Kidney (tissue), 14 donors: ENCODE results near the gene SGCD. TPM values are rescaled to one million over a fixed set of nuclear protein-coding genes. Genes with fewer than 3 reads are reported as not detected.

Source experiments
- DNase-seq, 5 donors: peaks; one replicate each; pipeline ENCODE4 v3.0.0-alpha.2; 2013 to 2020
- FAIRE-seq: peaks from 2 replicates; lab custom pipeline; 2012; peaks lifted over from hg19 to GRCh38; lab: Jason Lieb, UNC
- H3K27ac ChIP-seq, 2 donors: one replicate each; pipeline ENCODE4 v1.7.0; 2013; ENCODE audit warnings: low read depth in 2 of 2, low read length in 2 of 2, inconsistent platforms in 1 of 2
- H3K27me3 ChIP-seq: one replicate; pipeline ENCODE4 v1.7.1; 2013; ENCODE audit warnings: low read length, inconsistent platforms; ENCODE audit not compliant: control insufficient read depth, insufficient read depth
- H3K36me3 ChIP-seq, 3 donors: one replicate each; pipeline versions ENCODE4 v1.7.0 to v1.7.1; 2013; ENCODE audit warnings: low read length in 3 of 3, control low read depth in 1 of 3, inconsistent platforms in 1 of 3; ENCODE audit not compliant: insufficient read depth in 3 of 3, control insufficient read depth in 2 of 3
- H3K4me1 ChIP-seq, 3 donors: one replicate each; pipeline versions ENCODE4 v1.7.0 to v1.7.1; 2013; ENCODE audit warnings: low read length in 3 of 3, inconsistent platforms in 1 of 3, low read depth in 1 of 3; ENCODE audit not compliant: control insufficient read depth in 2 of 3, insufficient read depth in 2 of 3
- H3K4me3 ChIP-seq, 3 donors: one replicate each; pipeline versions ENCODE4 v1.7.0 to v1.8.1; 2013; ENCODE audit warnings: low read length in 3 of 3, control low read depth in 1 of 3, inconsistent platforms in 1 of 3
- H3K9ac ChIP-seq, 3 donors: one replicate each; pipeline versions ENCODE4 v1.7.0 to v1.7.1; 2013; ENCODE audit warnings: low read length in 3 of 3, control low read depth in 1 of 3, inconsistent platforms in 1 of 3
- H3K9me3 ChIP-seq, 3 donors: one replicate each; pipeline versions ENCODE4 v1.7.0 to v1.7.1; 2013; ENCODE audit warnings: low read length in 3 of 3, control low read depth in 1 of 3, inconsistent platforms in 1 of 3; ENCODE audit not compliant: control insufficient read depth in 2 of 3, insufficient read depth in 1 of 3
- CTCF ChIP-seq: IDR thresholded peaks from 3 replicates; pipeline ENCODE4 v1.5.1; 2012; ENCODE audit warnings: mild to moderate bottlenecking, moderate library complexity, borderline replicate concordance; ENCODE audit not compliant: insufficient read depth; ENCODE audit errors: extremely low read depth
- intact Hi-C: fragments of 100-400 bp; cut with DNase I; formaldehyde crosslinking; loops from one replicate; pipeline ENCODE4 v1.11.1; 2022
- polyA plus RNA-seq: library from polyadenylated mRNA; stranded (reverse); fragments of 350-450 nt; fragmentation: Illumina TruSeq; extraction: RNeasy Lipid Tissue Mini Kit (QIAGEN cat#74804); gene quantifications from one replicate; pipeline ENCODE4 v1.2.3, GENCODE V29; 2014; ENCODE audit warnings: low read depth, low replicate concordance; ENCODE audit not compliant: insufficient read depth
- total RNA-seq: library from RNA; stranded (reverse); fragmentation: NEBNext Ultra II Directional; extraction: Animal tissue kit (Norgen Biotek cat#: 25700); gene quantifications from one replicate; pipeline ENCODE4 v1.2.1, GENCODE V29; 2021
- donor health status: control.
- donor health status: control.
- donor health status: control.
- donor health status: control.
- donor health status: control.
- donor health status: DM: yes; HTN: yes; CAD: no.
- donor health status: Normal renal cell carcinoma (clear cell type).

Gene SGCD
- total and polyA plus RNA-seq, 2 donors from 2014 or later: 0.99 to 2.7 TPM

GRCh38 chr5:156419661-156420060, 92.7 kb downstream of the SGCD start:
- FAIRE-seq: no peak
- Histone ChIP-seq H3K9me3 (no peaks in the 10 kb centered on the region), H3K4me1 (no peaks in the 10 kb centered on the region), H3K27ac (no peak overlapping the region), H3K36me3 (no peaks in the 10 kb centered on the region), H3K4me3 (no peak overlapping the region), H3K9ac (no peak overlapping the region), H3K27me3 (no peaks in the 10 kb centered on the region)
- DNase-seq: no peak
- no peak for TF ChIP-seq CTCF
- intact Hi-C loops: no loop called here

- Histone ChIP-seq H3K36me3 (no peaks in the 10 kb centered on the region), H3K9ac (no peak overlapping the region), H3K4me3 (no peak overlapping the region), H3K27me3 (no peaks in the 10 kb centered on the region), H3K27ac (no peak overlapping the region), H3K9me3 (no peaks in the 10 kb centered on the region), H3K4me1 (no peaks in the 10 kb centered on the region)
- intact Hi-C loops: no loop called here
- FAIRE-seq: no peak
- TF ChIP-seq CTCF: no peak
- no peak for DNase-seq
Measured at GRCh38 chr5:156420665-156421064, 93.7 kb downstream of the SGCD start.

GRCh38 chr5:156421798-156422197, 94.8 kb downstream of the SGCD start:
- no peak overlapping the region for H3K4me3 ChIP-seq
- DNase-seq (no peak), FAIRE-seq (no peak)
- no peaks in the 10 kb centered on the region for H3K36me3 ChIP-seq
- no peak overlapping the region for H3K9ac ChIP-seq
- no peaks in the 10 kb centered on the region for H3K9me3 ChIP-seq
- H3K27ac ChIP-seq: no peak overlapping the region
- intact Hi-C loops: no loop called here
- no peaks in the 10 kb centered on the region for H3K4me1 ChIP-seq
- no peaks in the 10 kb centered on the region for H3K27me3 ChIP-seq
- TF ChIP-seq CTCF: no peak

GRCh38 chr5:156423597-156423996, 96.6 kb downstream of the SGCD start:
- no peak for DNase-seq
- H3K27me3 ChIP-seq: no peaks in the 10 kb centered on the region
- H3K9me3 ChIP-seq: no peaks in the 10 kb centered on the region
- H3K27ac ChIP-seq: no peak overlapping the region
- intact Hi-C loops: no loop called here
- no peak for TF ChIP-seq CTCF
- H3K4me3 ChIP-seq: no peak overlapping the region
- H3K4me1 ChIP-seq: no peaks in the 10 kb centered on the region
- FAIRE-seq: no peak
- H3K36me3 ChIP-seq: no peaks in the 10 kb centered on the region
- H3K9ac ChIP-seq: no peak overlapping the region
